Measurements from ENCODE around the gene RORC. TPM values are rescaled to one million over a fixed set of nuclear protein-coding genes. Genes with fewer than 3 reads are reported as not detected.

Gene RORC
- total and polyA plus RNA-seq, 2 donors from 2014 or later, result 19.1 to 34.5 TPM

GRCh38 chr1:151763990-151764389 is 67.6 kb downstream of the RORC start:
- peaks cover 0 to 9% (median 6%) of the 10 kb centered on the region in 3 donors for H3K4me1 ChIP-seq (ENCODE audit: control insufficient read depth in 2 of 3, insufficient read depth in 2 of 3, low read depth in 1 of 3, low read length in 3 of 3)
- FAIRE-seq (no peak), DNase-seq (no peak)
- peak overlapping the region; percentile 84 to 94 (median 94) for H3K4me3 ChIP-seq (ENCODE audit: low read length in 3 of 3)
- no peaks in the 10 kb centered on the region for H3K9me3 ChIP-seq (ENCODE audit: control insufficient read depth in 2 of 3, insufficient read depth in 1 of 3, low read length in 3 of 3)
- H3K36me3 ChIP-seq (ENCODE audit: control insufficient read depth in 2 of 3, insufficient read depth in 3 of 3, low read length in 3 of 3), result peaks cover 8 to 12% (median 11%) of the 10 kb centered on the region in 3 donors
- H3K27ac ChIP-seq (ENCODE audit: low read depth in 2 of 2, low read length in 2 of 2), result peak overlapping the region; percentile 82 to 93
- intact Hi-C loops (cut with DNase I), result no loop called here
- no peaks in the 10 kb centered on the region for H3K27me3 ChIP-seq (ENCODE audit: control insufficient read depth, insufficient read depth, low read length)
- no peak for TF ChIP-seq CTCF (IDR thresholded peaks at IDR 0.05; ENCODE audit: borderline replicate concordance, extremely low read depth, insufficient read depth)
- peak overlapping the region; percentile 68 to 92 (median 79) for H3K9ac ChIP-seq (ENCODE audit: low read length in 3 of 3)

GRCh38 chr1:151762941-151763921 is 68.4 kb downstream of the RORC start, which contains the start of gene MRPL9:
TSS of gene MRPL9 (minus strand) at chr1:151763496. CDS start at chr1:151763479, 17 bp downstream.
- Histone ChIP-seq H3K4me1 (ENCODE audit: control insufficient read depth in 2 of 3, insufficient read depth in 2 of 3, low read depth in 1 of 3, low read length in 3 of 3) (peaks cover 0 to 9% (median 6%) of the 10 kb centered on the region in 3 donors), H3K27me3 (ENCODE audit: control insufficient read depth, insufficient read depth, low read length) (no peaks in the 10 kb centered on the region), H3K36me3 (ENCODE audit: control insufficient read depth in 2 of 3, insufficient read depth in 3 of 3, low read length in 3 of 3) (peaks cover 11 to 12% (median 12%) of the 10 kb centered on the region in 3 donors), H3K27ac (ENCODE audit: low read depth in 2 of 2, low read length in 2 of 2) (peak within 1 kb of the TSS; percentile 82 to 93), H3K9me3 (ENCODE audit: control insufficient read depth in 2 of 3, insufficient read depth in 1 of 3, low read length in 3 of 3) (no peaks in the 10 kb centered on the region), H3K9ac (ENCODE audit: low read length in 3 of 3) (peak within 1 kb of the TSS; percentile 68 to 92 (median 79)), H3K4me3 (ENCODE audit: low read length in 3 of 3) (peak within 1 kb of the TSS; percentile 84 to 94 (median 94))
- TF ChIP-seq CTCF (IDR thresholded peaks at IDR 0.05; ENCODE audit: borderline replicate concordance, extremely low read depth, insufficient read depth), result no peak
- intact Hi-C loops (cut with DNase I), result no loop called here
- FAIRE-seq (no peak), DNase-seq (peak; percentile 87 to 94 (median 91))

- no peak overlapping the region for H3K4me3 ChIP-seq (ENCODE audit: low read length in 3 of 3)
- H3K36me3 ChIP-seq (ENCODE audit: control insufficient read depth in 2 of 3, insufficient read depth in 3 of 3, low read length in 3 of 3), result peaks cover 13 to 14% (median 14%) of the 10 kb centered on the region in 3 donors
- TF ChIP-seq CTCF (IDR thresholded peaks at IDR 0.05; ENCODE audit: borderline replicate concordance, extremely low read depth, insufficient read depth), result no peak
- DNase-seq (no peak), FAIRE-seq (no peak)
- H3K4me1 ChIP-seq (ENCODE audit: control insufficient read depth in 2 of 3, insufficient read depth in 2 of 3, low read depth in 1 of 3, low read length in 3 of 3), result peaks cover 0 to 9% (median 6%) of the 10 kb centered on the region in 3 donors
- no peaks in the 10 kb centered on the region for H3K9me3 ChIP-seq (ENCODE audit: control insufficient read depth in 2 of 3, insufficient read depth in 1 of 3, low read length in 3 of 3)
- no peak overlapping the region for H3K27ac ChIP-seq (ENCODE audit: low read depth in 2 of 2, low read length in 2 of 2)
- H3K27me3 ChIP-seq (ENCODE audit: control insufficient read depth, insufficient read depth, low read length), result no peaks in the 10 kb centered on the region
- no peak overlapping the region for H3K9ac ChIP-seq (ENCODE audit: low read length in 3 of 3)
- intact Hi-C loops (cut with DNase I), result no loop called here
Measured at GRCh38 chr1:151760597-151761385, 70.8 kb downstream of the RORC start.
